GM23338 (cell line): ENCODE data around the gene IGF1R. TPM values are rescaled to one million over a fixed set of nuclear protein-coding genes. Genes with fewer than 3 reads are reported as not detected.

Experiments
- ATAC-seq: fragments of 200-7000 bp; cut with Tn5 transposase; 3 replicates; pipeline ENCODE4 v1.9.1; 2020
- DNase-seq: peaks from one replicate; pipeline ENCODE4 v3.0.0-alpha.2; 2015; ENCODE audit warnings: low spot score
- H2AFZ ChIP-seq: fragments of 200-600 bp; sonication (generic); 2 replicates; pipeline ENCODE4 v1.8.0; 2016; ENCODE audit warnings: antibody characterized with exemption, mild to moderate bottlenecking, moderate library complexity
- H3F3A ChIP-seq: fragments of 200-600 bp; sonication (generic); replicated peaks from 2 replicates; pipeline ENCODE4 v1.8.0; 2017; ENCODE audit warnings: antibody characterized with exemption, mixed run types, low read depth
- H3K27ac ChIP-seq: fragments of 200-600 bp; sonication (generic); 2 replicates; pipeline ENCODE4 v1.6.1; 2016; ENCODE audit warnings: low read depth
- H3K27me3 ChIP-seq: fragments of 200-600 bp; sonication (generic); 2 replicates; pipeline ENCODE4 v1.8.0; 2016; ENCODE audit warnings: mild to moderate bottlenecking, mixed run types, moderate library complexity; ENCODE audit not compliant: insufficient read depth
- H3K36me3 ChIP-seq: fragments of 200-600 bp; sonication (generic); 2 replicates; pipeline ENCODE4 v1.8.0; 2016; ENCODE audit warnings: mild to moderate bottlenecking; ENCODE audit not compliant: insufficient read depth
- H3K4me1 ChIP-seq: fragments of 200-600 bp; sonication (generic); 2 replicates; pipeline ENCODE4 v1.8.0; 2016; ENCODE audit warnings: mild to moderate bottlenecking, moderate library complexity; ENCODE audit not compliant: insufficient read depth
- H3K4me2 ChIP-seq: fragments of 200-600 bp; sonication (generic); 2 replicates; pipeline ENCODE4 v1.7.1; 2017; ENCODE audit warnings: mixed run types
- H3K4me3 ChIP-seq: fragments of 200-600 bp; sonication (generic); 2 replicates; pipeline ENCODE4 v1.6.1; 2016; ENCODE audit warnings: mixed run types
- H3K79me2 ChIP-seq: fragments of 200-600 bp; sonication (generic); replicated peaks from 2 replicates; pipeline ENCODE4 v1.8.0; 2017; ENCODE audit warnings: mild to moderate bottlenecking; ENCODE audit not compliant: insufficient read depth
- H3K9me2 ChIP-seq: fragments of 200-600 bp; sonication (generic); 2 replicates; pipeline ENCODE4 v1.8.0; 2017; ENCODE audit not compliant: insufficient read depth
- H4K20me1 ChIP-seq: fragments of 200-600 bp; sonication (generic); replicated peaks from 2 replicates; pipeline ENCODE4 v1.8.0; 2017; ENCODE audit warnings: mild to moderate bottlenecking; ENCODE audit not compliant: insufficient read depth
- H3K27ac Mint-ChIP-seq: 2 replicates; pipeline ENCODE4 v1.8.0; 2020; ENCODE audit warnings: inconsistent platforms, mild to moderate bottlenecking, moderate library complexity, mixed read lengths
- H3K27me3 Mint-ChIP-seq: 3 replicates; pipeline ENCODE4 v1.8.0; 2022; ENCODE audit warnings: low read depth, mild to moderate bottlenecking, moderate library complexity, mixed read lengths, inconsistent platforms; ENCODE audit not compliant: insufficient read depth, poor library complexity
- H3K36me3 Mint-ChIP-seq: 3 replicates; pipeline ENCODE4 v1.8.0; 2021; ENCODE audit warnings: low read depth, mild to moderate bottlenecking, inconsistent platforms, moderate library complexity, mixed read lengths
- H3K4me1 Mint-ChIP-seq: 3 replicates; pipeline ENCODE4 v1.8.0; 2020; ENCODE audit warnings: mild to moderate bottlenecking, inconsistent platforms, mixed read lengths
- H3K4me3 Mint-ChIP-seq: 3 replicates; pipeline ENCODE4 v1.8.0; 2021; ENCODE audit warnings: moderate library complexity, mild to moderate bottlenecking, inconsistent platforms, mixed read lengths
- H3K9me3 Mint-ChIP-seq: 3 replicates; pipeline ENCODE4 v1.8.0; 2020; ENCODE audit warnings: moderate library complexity, mild to moderate bottlenecking, inconsistent platforms, mixed read lengths
- CREB1 ChIP-seq: fragments of 250-450 bp; sonication (Bioruptor Pico); IDR thresholded peaks from 2 replicates; pipeline ENCODE4 v1.5.0; 2020; ENCODE audit warnings: low read depth, mild to moderate bottlenecking, moderate library complexity
- POLR2AphosphoS5 ChIP-seq: IDR thresholded peaks from 2 replicates; pipeline ENCODE4 v1.6.1; 2016; ENCODE audit warnings: antibody characterized with exemption, low read depth
- STAT1 ChIP-seq: IDR thresholded peaks from one replicate; pipeline ENCODE4 v1.6.1; 2016; ENCODE audit warnings: antibody characterized with exemption; ENCODE audit not compliant: unreplicated experiment
- polyA plus RNA-seq: library from polyadenylated mRNA; unstranded; fragments of >200 nt; fragmentation: Nextera tagmentation; extraction: Ambion mirVana; gene quantifications from 2 replicates; pipeline ENCODE4 v1.2.1, GENCODE V29; 2016
- total RNA-seq: library from RNA; depleted of rRNA; stranded (reverse); fragments of >200 nt; shearing (Covaris generic); gene quantifications from 2 replicates; pipeline ENCODE4 v1.2.3, GENCODE V29; 2014
- TF ChIP-seq, protein P1 (sequence below): IDR thresholded peaks from 2 replicates; pipeline ENCODE4 v1.6.1; 2016; ENCODE audit warnings: antibody characterized with exemption
- TF ChIP-seq, protein P2 (sequence below): fragments of 250-450 bp; sonication (Bioruptor Pico); IDR thresholded peaks from 2 replicates; pipeline ENCODE4 v1.5.0; 2020; ENCODE audit warnings: mild to moderate bottlenecking, moderate library complexity
- TF ChIP-seq, protein P3 (sequence below), 2 experiments: fragments of 200-600 bp in 1 of 2; sonication (generic) in 1 of 2; conservative IDR thresholded peaks; 2 replicates each; pipeline versions ENCODE4 v1.5.1 to v1.6.1; 2016 to 2017; ENCODE audit warnings: antibody characterized with exemption in 2 of 2, low read depth in 2 of 2, mild to moderate bottlenecking in 2 of 2, moderate library complexity in 1 of 2

Gene IGF1R
- total and polyA plus RNA-seq, 2 experiments from 2014 or later: 20.4 to 92.2 TPM

DNA sequence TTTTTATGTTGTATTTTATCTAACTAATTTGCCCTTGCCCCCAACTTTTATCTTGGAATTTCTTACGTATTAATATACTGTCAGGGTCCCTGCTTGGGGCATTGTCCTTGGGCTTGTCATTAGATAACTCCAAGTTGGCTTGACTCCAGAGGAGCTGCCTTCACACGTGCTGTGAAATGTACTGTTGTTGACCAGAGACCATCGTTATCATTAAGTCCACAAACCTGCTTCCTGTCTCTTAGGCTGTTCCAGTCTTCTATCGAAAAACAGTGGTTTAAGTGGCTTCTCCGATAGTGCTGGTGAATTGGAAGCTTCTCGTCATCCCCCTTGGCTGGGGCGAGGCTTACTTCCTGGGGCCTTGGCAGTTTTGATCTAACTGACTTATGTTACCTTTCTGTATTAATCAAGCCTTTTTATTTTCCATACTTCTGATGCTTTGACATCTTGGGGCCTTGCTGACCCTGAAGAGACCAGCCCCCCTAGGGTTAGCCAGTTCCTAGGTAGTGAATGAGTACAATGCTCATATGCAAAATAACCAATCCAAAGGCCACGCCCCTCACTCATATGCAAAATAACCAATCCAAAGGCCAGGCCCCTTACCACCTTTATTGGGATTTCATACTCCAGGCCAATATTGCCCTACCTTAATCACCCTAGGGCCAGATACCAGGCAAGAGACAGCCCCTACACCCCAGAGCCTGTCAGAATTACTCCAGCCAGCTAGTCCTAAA, 164.5 kb downstream of the IGF1R start (continued):
- TF ChIP-seq, protein P1, sequence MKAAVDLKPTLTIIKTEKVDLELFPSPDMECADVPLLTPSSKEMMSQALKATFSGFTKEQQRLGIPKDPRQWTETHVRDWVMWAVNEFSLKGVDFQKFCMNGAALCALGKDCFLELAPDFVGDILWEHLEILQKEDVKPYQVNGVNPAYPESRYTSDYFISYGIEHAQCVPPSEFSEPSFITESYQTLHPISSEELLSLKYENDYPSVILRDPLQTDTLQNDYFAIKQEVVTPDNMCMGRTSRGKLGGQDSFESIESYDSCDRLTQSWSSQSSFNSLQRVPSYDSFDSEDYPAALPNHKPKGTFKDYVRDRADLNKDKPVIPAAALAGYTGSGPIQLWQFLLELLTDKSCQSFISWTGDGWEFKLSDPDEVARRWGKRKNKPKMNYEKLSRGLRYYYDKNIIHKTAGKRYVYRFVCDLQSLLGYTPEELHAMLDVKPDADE: no peak

DNA sequence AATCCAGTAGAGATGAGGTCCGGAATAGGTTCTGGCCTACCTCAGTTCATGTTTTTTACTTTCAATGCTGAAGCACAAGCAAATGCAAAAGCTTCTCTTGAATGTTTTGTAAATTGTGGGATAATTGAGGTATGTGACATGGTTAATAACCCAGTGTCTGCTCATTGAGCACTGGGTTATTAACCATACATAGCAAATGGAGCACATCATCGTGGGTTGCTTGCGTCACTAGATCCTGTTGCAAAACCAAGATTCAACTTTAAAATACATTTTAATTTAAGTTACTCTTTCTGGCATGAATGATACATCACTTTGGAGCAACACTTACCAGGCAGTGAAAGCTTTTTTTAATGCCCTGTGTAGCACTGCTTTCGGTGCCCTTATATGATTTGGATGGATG, 165.6 kb downstream of the IGF1R start:
- H3K27me3 ChIP-seq: no peaks in the 10 kb centered on the region
- H3K9me2 ChIP-seq: peaks cover 10% of the 10 kb centered on the region
- no peaks in the 10 kb centered on the region; the same call in 2 of the 3 replicates for H3K36me3 Mint-ChIP-seq
- H3K36me3 ChIP-seq: no peaks in the 10 kb centered on the region
- no peak overlapping the region for H3K27ac Mint-ChIP-seq
- peaks cover 67% of the 10 kb centered on the region for H3K4me1 Mint-ChIP-seq
- H2AFZ ChIP-seq: no peak overlapping the region
- peaks cover 19% of the 10 kb centered on the region; the same call in 1 of the 2 replicates for H4K20me1 ChIP-seq
- peaks cover 2% of the 10 kb centered on the region; the same call in 1 of the 3 replicates for H3K9me3 Mint-ChIP-seq
- H3K79me2 ChIP-seq: peaks cover 97% of the 10 kb centered on the region
- H3K4me3 ChIP-seq: no peak overlapping the region
- ATAC-seq (no peak), DNase-seq (no peak)
- H3F3A ChIP-seq: no peaks in the 10 kb centered on the region
- no peak for TF ChIP-seq CREB1 (CRISPR knock-in tag)
- TF ChIP-seq, protein P2, sequence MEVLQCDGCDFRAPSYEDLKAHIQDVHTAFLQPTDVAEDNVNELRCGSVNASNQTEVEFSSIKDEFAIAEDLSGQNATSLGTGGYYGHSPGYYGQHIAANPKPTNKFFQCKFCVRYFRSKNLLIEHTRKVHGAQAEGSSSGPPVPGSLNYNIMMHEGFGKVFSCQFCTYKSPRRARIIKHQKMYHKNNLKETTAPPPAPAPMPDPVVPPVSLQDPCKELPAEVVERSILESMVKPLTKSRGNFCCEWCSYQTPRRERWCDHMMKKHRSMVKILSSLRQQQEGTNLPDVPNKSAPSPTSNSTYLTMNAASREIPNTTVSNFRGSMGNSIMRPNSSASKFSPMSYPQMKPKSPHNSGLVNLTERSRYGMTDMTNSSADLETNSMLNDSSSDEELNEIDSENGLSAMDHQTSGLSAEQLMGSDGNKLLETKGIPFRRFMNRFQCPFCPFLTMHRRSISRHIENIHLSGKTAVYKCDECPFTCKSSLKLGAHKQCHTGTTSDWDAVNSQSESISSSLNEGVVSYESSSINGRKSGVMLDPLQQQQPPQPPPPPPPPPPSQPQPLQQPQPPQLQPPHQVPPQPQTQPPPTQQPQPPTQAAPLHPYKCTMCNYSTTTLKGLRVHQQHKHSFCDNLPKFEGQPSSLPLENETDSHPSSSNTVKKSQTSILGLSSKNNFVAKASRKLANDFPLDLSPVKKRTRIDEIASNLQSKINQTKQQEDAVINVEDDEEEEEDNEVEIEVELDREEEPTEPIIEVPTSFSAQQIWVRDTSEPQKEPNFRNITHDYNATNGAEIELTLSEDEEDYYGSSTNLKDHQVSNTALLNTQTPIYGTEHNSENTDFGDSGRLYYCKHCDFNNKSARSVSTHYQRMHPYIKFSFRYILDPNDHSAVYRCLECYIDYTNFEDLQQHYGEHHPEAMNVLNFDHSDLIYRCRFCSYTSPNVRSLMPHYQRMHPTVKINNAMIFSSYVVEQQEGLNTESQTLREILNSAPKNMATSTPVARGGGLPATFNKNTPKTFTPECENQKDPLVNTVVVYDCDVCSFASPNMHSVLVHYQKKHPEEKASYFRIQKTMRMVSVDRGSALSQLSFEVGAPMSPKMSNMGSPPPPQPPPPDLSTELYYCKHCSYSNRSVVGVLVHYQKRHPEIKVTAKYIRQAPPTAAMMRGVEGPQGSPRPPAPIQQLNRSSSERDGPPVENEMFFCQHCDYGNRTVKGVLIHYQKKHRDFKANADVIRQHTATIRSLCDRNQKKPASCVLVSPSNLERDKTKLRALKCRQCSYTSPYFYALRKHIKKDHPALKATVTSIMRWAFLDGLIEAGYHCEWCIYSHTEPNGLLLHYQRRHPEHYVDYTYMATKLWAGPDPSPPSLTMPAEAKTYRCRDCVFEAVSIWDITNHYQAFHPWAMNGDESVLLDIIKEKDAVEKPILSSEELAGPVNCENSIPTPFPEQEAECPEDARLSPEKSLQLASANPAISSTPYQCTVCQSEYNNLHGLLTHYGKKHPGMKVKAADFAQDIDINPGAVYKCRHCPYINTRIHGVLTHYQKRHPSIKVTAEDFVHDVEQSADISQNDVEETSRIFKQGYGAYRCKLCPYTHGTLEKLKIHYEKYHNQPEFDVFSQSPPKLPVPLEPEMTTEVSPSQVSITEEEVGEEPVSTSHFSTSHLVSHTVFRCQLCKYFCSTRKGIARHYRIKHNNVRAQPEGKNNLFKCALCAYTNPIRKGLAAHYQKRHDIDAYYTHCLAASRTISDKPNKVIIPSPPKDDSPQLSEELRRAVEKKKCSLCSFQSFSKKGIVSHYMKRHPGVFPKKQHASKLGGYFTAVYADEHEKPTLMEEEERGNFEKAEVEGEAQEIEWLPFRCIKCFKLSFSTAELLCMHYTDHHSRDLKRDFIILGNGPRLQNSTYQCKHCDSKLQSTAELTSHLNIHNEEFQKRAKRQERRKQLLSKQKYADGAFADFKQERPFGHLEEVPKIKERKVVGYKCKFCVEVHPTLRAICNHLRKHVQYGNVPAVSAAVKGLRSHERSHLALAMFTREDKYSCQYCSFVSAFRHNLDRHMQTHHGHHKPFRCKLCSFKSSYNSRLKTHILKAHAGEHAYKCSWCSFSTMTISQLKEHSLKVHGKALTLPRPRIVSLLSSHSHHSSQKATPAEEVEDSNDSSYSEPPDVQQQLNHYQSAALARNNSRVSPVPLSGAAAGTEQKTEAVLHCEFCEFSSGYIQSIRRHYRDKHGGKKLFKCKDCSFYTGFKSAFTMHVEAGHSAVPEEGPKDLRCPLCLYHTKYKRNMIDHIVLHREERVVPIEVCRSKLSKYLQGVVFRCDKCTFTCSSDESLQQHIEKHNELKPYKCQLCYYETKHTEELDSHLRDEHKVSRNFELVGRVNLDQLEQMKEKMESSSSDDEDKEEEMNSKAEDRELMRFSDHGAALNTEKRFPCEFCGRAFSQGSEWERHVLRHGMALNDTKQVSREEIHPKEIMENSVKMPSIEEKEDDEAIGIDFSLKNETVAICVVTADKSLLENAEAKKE (CRISPR knock-in tag): no peak
- no peak for TF ChIP-seq POLR2AphosphoS5
- TF ChIP-seq STAT1: no peak
- TF ChIP-seq, protein P3, sequence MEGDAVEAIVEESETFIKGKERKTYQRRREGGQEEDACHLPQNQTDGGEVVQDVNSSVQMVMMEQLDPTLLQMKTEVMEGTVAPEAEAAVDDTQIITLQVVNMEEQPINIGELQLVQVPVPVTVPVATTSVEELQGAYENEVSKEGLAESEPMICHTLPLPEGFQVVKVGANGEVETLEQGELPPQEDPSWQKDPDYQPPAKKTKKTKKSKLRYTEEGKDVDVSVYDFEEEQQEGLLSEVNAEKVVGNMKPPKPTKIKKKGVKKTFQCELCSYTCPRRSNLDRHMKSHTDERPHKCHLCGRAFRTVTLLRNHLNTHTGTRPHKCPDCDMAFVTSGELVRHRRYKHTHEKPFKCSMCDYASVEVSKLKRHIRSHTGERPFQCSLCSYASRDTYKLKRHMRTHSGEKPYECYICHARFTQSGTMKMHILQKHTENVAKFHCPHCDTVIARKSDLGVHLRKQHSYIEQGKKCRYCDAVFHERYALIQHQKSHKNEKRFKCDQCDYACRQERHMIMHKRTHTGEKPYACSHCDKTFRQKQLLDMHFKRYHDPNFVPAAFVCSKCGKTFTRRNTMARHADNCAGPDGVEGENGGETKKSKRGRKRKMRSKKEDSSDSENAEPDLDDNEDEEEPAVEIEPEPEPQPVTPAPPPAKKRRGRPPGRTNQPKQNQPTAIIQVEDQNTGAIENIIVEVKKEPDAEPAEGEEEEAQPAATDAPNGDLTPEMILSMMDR (conservative IDR thresholded peaks at IDR 0.05; ENCODE audit: low read depth in 2 of 2): no peak
- H3K4me1 ChIP-seq: peaks cover 65% of the 10 kb centered on the region
- H3K4me3 Mint-ChIP-seq: no peak overlapping the region
- no peak overlapping the region for H3K27ac ChIP-seq
- H3K27me3 Mint-ChIP-seq: peaks cover 12% of the 10 kb centered on the region
- H3K4me2 ChIP-seq: no peak overlapping the region
